Stimulated activated naive CD8-positive, alpha-beta T cell treated with anti-CD3 and anti-CD28 coated beads, Interleukin-15, Interleukin-2, amounts not matched to agents 100 ng/mL and 50 ng/mL, for 24 hours (primary cell): ENCODE data around the gene CAB39L.
A peak's percentile ranks its signal among the peaks of the same experiment; 100 is the strongest.

Source experiments
- H3K27ac Mint-ChIP-seq: one replicate; pipeline ENCODE4 v1.8.0; 2021; ENCODE audit warnings: mild to moderate bottlenecking, mixed read lengths
- H3K27me3 Mint-ChIP-seq: one replicate; pipeline ENCODE4 v1.8.0; 2021; ENCODE audit warnings: mixed read lengths
- H3K36me3 Mint-ChIP-seq: one replicate; pipeline ENCODE4 v1.8.0; 2021; ENCODE audit warnings: low read depth, mixed read lengths
- H3K4me1 Mint-ChIP-seq: one replicate; pipeline ENCODE4 v1.8.0; 2021; ENCODE audit warnings: low read depth, mixed read lengths
- H3K4me3 Mint-ChIP-seq: one replicate; pipeline ENCODE4 v1.8.0; 2021; ENCODE audit warnings: mild to moderate bottlenecking, mixed read lengths
- H3K9me3 Mint-ChIP-seq: one replicate; pipeline ENCODE4 v1.8.0; 2021; ENCODE audit warnings: mixed read lengths

Gene CAB39L

DNA sequence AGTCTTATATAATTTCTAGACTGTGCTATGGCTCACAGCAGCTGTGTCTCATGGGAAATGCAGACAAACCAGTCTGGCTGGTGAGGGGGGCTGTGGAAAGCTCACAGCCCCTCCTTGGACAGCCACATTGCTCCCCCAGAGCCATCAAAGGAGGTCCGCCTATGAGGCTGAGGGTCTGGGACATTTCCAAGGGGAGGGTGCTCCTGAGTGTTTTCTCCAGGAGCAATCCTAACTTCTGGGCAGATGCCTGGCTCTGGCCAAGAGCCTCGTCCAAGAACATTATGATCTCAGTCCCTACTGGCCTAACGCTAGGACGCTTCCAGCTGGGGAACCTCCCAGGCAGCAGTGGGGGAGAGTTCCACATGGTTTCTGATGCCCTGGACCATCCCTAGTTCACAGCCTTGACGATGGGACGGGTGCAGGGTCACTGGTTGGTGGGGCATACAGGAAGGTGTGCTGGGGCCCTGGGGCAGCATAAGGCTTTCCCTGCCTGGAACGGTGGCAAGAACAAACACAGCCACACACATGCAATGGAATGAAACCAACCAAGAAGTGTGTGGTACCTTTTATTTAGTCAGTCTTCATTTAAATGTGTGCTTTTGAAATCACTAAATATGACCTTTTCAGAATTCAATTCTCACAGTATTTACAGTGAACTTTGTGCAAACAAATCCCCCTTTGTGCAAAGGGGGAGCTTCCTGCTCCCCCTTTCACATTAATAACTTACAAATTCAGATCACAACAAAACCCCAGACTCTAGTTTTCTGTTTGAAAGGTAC lies 135.6 kb downstream of the CAB39L start:
- no peaks in the 10 kb centered on the region for H3K36me3 Mint-ChIP-seq
- no peaks in the 10 kb centered on the region for H3K9me3 Mint-ChIP-seq
- no peak overlapping the region for H3K27ac Mint-ChIP-seq
- H3K4me3 Mint-ChIP-seq: no peak overlapping the region
- H3K4me1 Mint-ChIP-seq: no peaks in the 10 kb centered on the region
- H3K27me3 Mint-ChIP-seq: no peaks in the 10 kb centered on the region

DNA sequence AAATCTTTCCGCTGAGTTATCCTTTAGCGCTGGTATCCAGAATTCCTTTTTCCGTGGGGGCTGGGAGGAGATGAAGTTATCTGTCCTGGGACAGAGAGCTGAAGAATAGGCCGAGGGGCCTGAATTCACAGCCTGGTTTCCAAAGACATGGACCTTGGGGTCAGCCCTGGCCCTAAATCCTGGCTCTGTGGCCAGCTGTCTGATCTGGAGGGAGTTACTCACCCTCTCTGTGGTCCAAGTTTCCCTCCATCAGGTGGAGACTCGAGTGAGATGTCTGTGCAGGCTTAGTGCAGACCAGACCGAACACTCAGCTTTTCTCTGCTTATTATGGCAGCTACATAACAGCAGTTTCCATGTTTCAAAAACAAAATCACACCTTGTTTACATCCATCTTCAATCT lies 136.5 kb downstream of the CAB39L start:
- Mint-ChIP-seq H3K27me3 (no peaks in the 10 kb centered on the region), H3K27ac (no peak overlapping the region), H3K4me1 (no peaks in the 10 kb centered on the region), H3K9me3 (no peaks in the 10 kb centered on the region), H3K36me3 (no peaks in the 10 kb centered on the region), H3K4me3 (no peak overlapping the region)

DNA sequence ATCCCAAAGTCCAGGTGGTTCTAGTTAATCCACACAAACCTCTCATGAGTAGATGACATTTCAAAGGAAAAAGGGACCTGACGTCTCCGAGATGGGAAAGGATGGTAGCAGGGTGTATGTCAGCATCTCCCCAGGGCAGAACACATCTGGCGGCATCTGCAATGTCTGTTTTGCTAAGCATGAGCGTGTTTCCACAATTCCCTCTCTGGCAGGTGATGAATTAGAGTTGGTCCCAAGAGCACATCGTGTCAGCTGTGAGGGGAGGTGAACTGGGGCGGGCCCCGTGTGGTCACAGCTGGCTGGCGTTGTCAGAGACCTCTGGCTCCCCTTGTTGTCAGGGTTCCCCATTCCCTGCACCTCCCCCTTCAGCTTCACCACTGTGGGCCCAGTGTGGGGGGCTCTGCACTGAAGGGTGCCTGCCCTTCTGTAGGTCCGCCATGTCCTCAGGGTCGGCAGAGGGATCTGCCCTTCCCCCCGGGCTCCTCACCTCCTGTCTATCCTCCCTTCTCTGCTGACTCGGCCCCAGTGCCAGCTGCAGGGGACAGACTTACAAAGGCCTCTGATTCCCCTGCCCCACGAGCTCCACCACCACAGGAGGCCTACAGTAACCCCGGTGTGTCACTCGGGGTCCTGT lies 138.0 kb downstream of the CAB39L start:
- Mint-ChIP-seq H3K27ac (no peak overlapping the region), H3K36me3 (no peaks in the 10 kb centered on the region), H3K4me3 (no peak overlapping the region), H3K4me1 (peaks cover 5% of the 10 kb centered on the region), H3K9me3 (no peaks in the 10 kb centered on the region), H3K27me3 (no peaks in the 10 kb centered on the region)

DNA sequence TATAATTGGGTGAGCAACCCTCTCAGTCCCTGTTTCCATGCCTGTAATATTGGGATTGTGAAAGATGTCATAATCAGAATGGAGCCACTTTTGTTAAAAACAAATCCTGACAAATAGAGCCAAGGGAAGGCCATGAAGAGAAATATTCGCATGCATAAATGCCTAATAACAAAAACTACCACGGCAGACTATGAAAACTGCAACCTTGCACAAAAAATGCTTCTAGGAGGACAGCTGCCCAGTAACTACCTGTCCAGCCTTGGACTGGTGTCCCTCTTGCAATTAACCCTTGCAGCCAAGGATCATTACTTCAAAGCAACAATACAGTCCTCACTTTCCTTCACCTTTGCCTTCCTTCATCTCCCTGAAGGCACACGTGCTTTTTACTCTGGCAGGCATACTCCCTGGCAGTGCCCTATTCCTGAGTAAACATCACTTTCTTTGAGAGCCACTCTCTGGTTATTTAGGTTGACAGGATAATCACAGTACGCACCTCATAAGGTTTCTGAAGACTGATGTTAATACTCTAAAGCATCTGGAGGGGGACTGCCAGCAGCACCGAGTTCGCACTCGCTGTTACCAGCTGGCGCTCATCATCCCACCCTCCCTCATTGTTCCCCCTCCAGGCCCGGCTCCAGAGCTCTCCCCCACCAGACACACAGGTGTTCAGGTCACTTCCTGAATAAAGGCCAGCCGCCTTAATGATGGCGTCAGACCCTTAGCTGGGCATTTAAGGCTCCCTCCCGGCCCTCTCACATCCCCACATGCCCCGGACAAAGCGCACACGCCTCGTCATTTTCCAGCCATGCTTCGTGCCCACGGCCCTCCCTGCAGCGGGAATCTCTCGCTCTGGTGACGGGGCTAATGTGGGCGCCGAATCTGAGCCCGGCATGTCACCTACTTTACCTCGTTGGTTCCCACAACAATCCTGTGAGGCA lies 138.8 kb downstream of the CAB39L start:
- Mint-ChIP-seq H3K36me3 (no peaks in the 10 kb centered on the region), H3K27me3 (no peaks in the 10 kb centered on the region), H3K4me1 (peaks cover 5% of the 10 kb centered on the region), H3K9me3 (no peaks in the 10 kb centered on the region), H3K27ac (no peak overlapping the region), H3K4me3 (no peak overlapping the region)

DNA sequence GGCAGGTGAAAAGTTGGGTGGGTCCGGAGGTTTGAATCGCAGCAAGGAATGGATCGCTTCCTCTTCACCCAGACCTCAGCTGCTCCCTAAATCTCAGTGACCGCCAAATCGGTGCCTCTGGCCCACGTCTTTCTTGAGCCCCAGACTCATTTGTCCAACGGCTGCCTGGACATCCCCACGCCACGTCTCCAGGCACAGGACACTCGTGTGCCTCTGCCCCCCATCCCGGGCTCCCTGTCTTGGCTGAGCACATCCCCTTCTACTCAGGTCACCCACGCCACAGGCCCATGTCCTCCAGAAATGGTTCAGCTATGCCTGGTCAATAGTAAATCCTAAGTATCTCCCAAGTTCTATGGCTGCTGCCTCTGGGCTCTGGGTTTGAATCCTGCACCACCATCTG lies 139.5 kb downstream of the CAB39L start:
- Mint-ChIP-seq H3K36me3 (no peaks in the 10 kb centered on the region), H3K27ac (no peak overlapping the region), H3K4me1 (peaks cover 5% of the 10 kb centered on the region), H3K4me3 (no peak overlapping the region), H3K27me3 (no peaks in the 10 kb centered on the region), H3K9me3 (no peaks in the 10 kb centered on the region)

DNA sequence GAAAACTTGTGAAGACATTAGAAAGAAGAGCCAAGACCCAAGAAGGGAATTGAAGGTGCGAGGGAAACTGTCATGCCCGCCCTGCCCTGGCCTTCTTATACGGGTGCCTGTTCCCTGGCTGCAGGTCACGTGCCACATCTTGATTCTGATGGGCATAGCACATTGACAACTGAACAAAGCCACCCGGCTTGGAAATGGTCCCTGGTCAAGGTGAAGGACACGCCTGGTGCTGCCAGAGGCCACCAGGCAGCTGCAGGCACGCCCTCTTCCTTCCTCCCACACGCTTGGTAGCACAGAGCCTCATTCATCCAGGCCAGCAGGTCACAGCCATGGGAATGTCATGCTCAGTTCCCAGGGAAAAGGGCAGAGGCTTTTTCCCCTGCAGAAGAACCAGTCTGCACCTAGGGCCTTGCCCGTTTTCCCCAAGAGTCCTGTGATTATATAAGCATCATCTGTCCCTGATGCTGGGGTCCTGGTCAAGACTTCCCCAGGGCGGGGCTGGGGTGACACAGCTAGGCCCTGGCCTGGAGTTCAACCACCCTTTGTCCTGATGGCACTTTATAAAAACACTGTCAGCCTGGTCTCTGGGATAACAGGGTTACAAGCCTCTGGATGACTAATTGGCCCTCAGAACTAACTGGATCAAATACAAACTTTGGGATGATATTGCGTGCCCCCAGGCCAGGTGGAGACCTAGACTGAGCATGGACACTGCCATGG lies 140.2 kb downstream of the CAB39L start:
- Mint-ChIP-seq H3K27ac (no peak overlapping the region), H3K4me1 (peaks cover 5% of the 10 kb centered on the region), H3K27me3 (no peaks in the 10 kb centered on the region), H3K4me3 (no peak overlapping the region), H3K9me3 (no peaks in the 10 kb centered on the region), H3K36me3 (no peaks in the 10 kb centered on the region)

DNA sequence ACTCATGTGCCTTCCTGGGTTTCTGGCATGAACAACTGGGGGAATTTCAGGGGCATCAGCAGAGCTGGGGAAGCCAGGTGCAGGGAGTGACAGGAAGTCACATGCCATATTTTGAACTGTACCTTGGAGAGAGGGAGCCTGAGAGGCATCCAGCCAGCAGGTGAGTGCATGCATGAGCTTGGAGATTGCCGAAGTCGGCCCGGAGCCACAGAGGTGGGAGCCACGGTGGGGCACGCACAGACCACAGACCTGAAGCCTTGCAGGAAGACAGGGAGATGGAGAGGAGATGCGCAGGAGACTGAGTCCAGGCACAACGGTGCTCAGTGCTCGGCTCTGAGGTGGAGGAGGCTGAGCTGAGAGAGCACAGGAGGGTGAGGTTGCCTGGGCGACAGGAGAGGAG lies 141.0 kb downstream of the CAB39L start:
- Mint-ChIP-seq H3K9me3 (no peaks in the 10 kb centered on the region), H3K27me3 (no peaks in the 10 kb centered on the region), H3K27ac (no peak overlapping the region), H3K4me1 (peaks cover 5% of the 10 kb centered on the region), H3K36me3 (no peaks in the 10 kb centered on the region), H3K4me3 (no peak overlapping the region)

DNA sequence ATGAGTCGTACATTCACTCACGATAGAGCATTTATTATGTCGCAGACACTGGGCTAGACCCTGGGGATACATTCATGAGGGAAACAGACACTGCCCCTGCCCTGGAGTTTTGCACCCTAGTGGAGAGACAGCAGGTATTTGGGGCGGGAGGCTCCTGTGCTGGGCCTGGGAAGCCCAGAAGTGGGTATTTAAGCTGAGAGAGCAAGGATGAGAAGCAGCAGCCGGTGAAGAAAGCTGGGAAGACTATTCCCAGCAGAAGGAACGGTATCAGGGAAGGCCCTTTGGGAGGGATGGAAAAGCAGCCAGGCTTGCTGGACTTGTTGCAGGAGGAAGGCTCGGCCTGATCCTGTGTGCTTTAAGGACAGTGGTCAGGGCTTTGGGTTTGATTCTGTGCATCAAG lies 141.6 kb downstream of the CAB39L start:
- H3K27ac Mint-ChIP-seq: no peak overlapping the region

DNA sequence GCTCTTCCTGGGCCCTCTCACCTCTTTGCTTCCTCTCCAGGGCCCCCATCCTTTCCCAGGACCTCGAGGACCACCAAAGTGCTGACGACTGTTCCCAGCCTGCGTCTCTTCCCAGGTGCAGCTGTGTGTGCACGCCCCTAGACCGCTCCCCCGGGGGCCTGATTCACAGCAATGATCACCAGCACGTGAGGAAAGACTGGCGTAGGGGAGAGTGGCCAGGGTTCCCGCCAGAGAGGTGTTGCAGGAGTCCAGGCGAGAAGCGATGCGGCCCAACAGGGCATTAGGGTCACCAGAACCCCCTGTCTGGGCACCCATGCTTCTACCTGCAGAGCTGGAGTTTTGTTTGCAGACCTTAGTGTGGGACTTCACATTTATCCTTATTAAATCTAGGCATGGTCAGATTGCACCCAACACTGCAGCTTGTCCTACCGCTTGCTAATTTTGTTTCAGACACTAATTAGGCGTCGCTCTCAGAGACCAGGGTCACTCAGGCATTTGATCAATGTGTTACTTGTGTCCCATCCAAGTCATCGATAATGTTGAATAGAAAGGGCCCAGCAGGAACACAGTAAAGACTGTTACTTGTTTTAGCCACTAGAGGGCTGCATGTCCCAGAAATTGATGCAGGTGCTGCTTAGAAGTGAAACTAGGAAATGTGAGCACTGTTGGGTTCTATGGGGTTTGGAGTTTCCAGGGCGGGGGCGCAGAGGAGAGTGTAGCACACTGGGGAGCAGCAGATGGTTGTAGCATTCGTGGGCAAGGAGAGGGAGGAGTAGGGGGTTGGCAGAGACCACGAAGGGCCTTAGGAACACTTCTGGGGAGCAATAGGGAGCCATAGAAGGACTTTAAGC lies 142.9 kb downstream of the CAB39L start:
- Mint-ChIP-seq H3K4me1 (peaks cover 5% of the 10 kb centered on the region), H3K36me3 (no peaks in the 10 kb centered on the region), H3K4me3 (peak overlapping the region; percentile 51), H3K9me3 (no peaks in the 10 kb centered on the region), H3K27ac (peak overlapping the region; percentile 57), H3K27me3 (no peaks in the 10 kb centered on the region)

More for the DNA sequence above, 141.6 kb downstream of the CAB39L start:
- no peaks in the 10 kb centered on the region for H3K36me3 Mint-ChIP-seq
- peaks cover 5% of the 10 kb centered on the region for H3K4me1 Mint-ChIP-seq
- no peak overlapping the region for H3K4me3 Mint-ChIP-seq
- no peaks in the 10 kb centered on the region for H3K9me3 Mint-ChIP-seq
- H3K27me3 Mint-ChIP-seq: no peaks in the 10 kb centered on the region

DNA sequence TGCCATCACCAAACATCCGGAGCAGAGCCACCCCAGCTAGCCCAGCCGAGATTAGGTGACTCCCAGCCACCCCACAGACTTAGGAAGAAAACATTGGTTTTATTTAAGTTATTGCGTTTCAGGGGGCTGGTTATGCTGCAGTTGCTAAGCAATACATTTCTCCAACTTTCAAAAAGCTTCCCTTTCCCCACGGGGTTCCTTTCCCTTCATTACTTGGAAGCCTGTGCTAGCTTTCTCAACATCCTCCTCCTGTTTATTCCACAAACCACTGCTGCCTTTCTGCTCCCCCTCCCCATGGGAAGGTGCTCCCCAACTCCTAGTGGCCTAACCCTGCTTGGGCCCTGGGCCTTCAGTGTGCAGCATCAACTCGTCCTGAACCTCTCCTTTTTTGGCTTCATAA lies 143.6 kb downstream of the CAB39L start:
- Mint-ChIP-seq H3K27me3 (no peaks in the 10 kb centered on the region), H3K4me1 (peaks cover 5% of the 10 kb centered on the region), H3K4me3 (no peak overlapping the region), H3K9me3 (no peaks in the 10 kb centered on the region), H3K27ac (no peak overlapping the region), H3K36me3 (no peaks in the 10 kb centered on the region)

DNA sequence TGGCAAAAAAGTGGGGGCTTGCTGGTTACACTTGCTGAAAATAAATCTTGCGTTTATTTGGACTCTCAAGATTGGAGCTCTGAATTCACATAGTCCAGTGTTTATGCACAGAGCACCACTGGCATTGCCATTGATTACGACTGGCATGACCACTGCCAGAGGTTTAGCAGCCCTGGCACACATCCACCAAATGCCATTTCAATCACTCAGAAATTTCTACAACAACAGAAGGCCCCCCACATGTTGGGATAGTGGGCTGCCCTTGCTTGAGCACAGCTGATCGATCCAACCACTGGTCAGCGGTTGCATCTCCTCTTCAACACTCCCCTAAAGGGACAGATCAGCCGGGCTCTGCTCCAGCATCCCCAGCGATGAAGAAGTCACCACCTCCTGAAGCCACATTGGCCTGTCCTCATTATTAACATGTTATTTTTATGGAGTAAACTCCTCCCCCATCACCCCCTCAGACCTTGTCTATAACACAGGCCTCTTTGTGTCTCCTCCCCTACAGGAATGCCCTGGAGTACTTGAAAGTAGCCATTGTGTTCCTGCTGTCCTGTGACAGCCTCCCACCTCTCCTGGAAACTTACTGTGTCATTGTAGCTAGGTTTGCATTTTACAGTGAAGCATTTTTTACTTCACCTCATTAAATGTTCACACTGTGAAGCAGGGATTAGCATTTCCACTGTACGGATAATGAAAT lies 144.8 kb downstream of the CAB39L start:
- no peaks in the 10 kb centered on the region for H3K27me3 Mint-ChIP-seq
- no peaks in the 10 kb centered on the region for H3K36me3 Mint-ChIP-seq
- H3K4me3 Mint-ChIP-seq: no peak overlapping the region
- no peaks in the 10 kb centered on the region for H3K9me3 Mint-ChIP-seq
- peaks cover 5% of the 10 kb centered on the region for H3K4me1 Mint-ChIP-seq
- H3K27ac Mint-ChIP-seq: no peak overlapping the region

DNA sequence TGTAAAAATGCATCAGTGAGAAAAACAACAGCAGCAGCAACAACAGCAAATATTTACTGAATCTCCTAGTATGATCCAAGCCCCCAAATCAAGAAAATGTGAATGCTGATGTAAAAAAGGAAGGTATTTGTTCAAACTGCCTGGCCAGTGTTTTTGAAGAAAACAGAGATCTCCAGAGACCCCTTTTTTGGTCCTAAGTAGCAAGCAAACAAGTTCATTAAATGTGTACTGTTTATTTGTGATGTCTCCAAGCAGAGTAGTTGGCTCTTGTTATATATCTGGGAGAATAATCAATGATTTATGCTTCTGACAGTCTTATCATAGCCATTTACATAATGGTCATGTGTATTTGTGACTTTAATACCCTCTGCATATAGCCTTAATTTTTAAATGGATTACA lies 145.4 kb downstream of the CAB39L start:
- Mint-ChIP-seq H3K36me3 (peaks cover under 1% of the 10 kb centered on the region), H3K27ac (no peak overlapping the region)

DNA sequence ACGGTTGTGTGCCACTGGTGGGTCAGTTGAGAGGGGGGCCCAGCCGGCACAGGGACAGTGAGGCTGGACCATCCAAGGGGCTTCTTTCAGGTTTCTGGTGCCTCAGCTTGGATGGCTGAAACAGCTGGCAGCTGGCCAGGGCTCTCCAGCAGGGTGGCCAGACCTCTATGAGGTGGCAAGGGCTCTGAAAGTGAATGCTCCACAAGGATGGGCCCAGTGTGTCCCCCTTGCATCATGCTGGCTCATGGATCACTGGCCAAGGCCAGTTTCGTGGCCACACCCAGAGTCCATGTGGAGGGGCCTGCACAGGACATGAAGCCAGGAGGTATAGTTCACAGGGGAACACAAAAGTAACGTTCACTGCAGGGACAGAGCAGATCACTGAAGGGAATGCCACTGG lies 146.5 kb downstream of the CAB39L start:
- H3K27me3 Mint-ChIP-seq: no peaks in the 10 kb centered on the region
- no peaks in the 10 kb centered on the region for H3K9me3 Mint-ChIP-seq
- H3K4me1 Mint-ChIP-seq: peaks cover 10% of the 10 kb centered on the region
- H3K27ac Mint-ChIP-seq: no peak overlapping the region
- H3K4me3 Mint-ChIP-seq: no peak overlapping the region
- peaks cover 7% of the 10 kb centered on the region for H3K36me3 Mint-ChIP-seq

More for the DNA sequence above, 145.4 kb downstream of the CAB39L start:
- Mint-ChIP-seq H3K27me3 (no peaks in the 10 kb centered on the region), H3K4me1 (peaks cover 5% of the 10 kb centered on the region), H3K4me3 (no peak overlapping the region), H3K9me3 (no peaks in the 10 kb centered on the region)
